Mesenteric fat pad (tissue), 1 donor: ENCODE data around the gene IFT81. TPM values are rescaled to one million over a fixed set of nuclear protein-coding genes. Genes with fewer than 3 reads are reported as not detected.

ENCODE experiments used
- DNase-seq: peaks from one replicate; pipeline ENCODE4 v3.0.0-alpha.2; 2020; ENCODE audit warnings: low spot score
- total RNA-seq: library from RNA; stranded (reverse); fragmentation: NEBNext Ultra II Directional; extraction: Animal tissue kit (Norgen Biotek cat#: 25700); gene quantifications from one replicate; pipeline ENCODE4 v1.2.1, GENCODE V29; 2021
- donor health status: DM: yes; HTN: yes; CAD: no.

IFT81 gene
- total RNA-seq, 1 donor from 2014 or later: 5.4 TPM

DNA sequence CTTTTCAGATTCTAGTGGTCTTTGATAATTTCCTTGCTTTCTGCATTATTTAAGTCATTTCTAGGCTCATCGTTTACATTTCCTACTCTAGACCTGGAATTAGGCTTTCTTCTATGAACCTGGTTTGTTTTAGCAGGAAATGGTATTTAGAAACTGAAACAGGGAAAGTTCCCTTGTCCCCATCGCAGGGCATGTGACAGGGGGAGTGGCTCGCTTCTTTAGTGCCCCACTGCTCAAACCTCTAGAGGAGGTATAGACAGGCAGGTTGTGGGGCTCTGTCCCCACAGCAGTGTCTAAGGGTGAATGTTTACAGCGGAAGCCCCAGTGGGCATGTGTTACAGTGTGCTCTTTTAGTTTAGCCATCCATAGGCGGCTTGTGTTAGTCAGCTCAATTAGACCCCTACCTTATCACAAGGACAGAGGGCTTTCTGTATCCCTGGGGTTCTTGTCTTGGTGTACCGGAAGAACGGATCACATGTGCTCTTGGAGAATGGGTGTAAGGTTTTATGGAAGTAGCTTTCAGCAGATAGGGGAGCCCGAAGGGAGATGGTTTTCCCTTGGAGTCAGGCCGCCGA lies 25.0 kb downstream of the IFT81 start:
- no peak for DNase-seq

DNA sequence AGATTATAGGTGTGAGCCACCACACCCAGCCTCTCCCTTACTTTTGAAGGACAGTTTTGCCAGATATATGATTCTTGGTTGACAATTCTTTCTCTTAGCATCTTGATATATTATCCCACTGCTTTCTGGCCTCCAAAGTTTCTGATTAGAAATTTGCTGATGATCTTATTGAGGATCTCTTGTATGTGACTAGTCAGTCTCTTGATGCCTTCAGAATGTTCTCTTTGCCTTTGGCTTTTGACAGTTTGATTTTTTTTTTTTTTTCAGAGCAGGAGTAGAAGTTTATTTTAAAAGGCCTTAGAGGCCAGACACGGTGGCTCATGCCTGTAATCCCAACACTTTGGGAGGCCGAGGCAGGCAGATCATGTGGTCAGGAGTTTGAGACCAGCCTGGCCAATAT lies 32.6 kb downstream of the IFT81 start:
- DNase-seq: no peak

DNA sequence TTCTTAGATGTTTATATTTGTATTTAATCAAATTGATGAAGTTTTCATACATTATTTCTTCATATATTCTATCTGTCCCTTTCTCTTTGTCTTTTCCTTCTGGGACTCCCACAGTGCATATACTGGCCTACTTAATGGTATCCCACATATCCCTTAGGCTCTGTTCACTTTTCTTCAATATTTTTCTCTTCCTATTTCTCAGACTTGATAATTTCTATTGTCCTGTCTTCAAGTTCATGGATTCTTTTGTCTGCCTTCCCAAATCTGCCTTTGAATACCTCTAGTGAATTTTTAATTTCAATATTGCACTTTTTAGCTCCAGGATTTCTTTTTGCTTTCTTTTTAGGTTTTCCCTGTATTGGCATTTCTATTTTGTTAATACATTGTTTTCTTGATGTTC lies 33.4 kb downstream of the IFT81 start:
- no peak for DNase-seq

DNA sequence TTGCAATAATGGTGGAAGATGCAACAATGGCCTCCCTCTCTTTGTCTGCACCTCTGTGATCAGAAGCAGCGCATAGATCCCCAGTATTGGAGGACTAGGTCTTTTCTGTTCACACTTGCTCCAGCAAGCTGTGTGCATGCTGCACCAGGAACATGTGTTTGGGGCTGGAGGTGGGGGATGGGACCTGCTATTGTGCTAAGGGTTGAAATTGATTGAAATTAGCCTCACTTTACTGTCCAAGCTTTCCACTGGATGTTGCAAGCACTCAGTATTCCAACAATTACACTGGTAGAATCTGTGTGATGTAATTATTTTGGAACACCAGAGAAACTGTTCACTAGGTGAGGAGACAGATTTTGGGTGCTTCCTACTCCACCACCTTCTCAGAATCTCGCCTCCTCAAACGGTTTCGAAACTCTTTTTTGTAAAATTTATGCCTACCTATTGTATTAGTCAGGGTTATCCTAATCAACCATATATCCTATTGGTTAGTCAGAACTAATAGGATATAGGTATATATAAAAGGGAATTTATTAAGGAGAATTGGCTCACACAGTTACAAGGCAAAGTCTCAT lies 35.6 kb downstream of the IFT81 start:
- DNase-seq: no peak

DNA sequence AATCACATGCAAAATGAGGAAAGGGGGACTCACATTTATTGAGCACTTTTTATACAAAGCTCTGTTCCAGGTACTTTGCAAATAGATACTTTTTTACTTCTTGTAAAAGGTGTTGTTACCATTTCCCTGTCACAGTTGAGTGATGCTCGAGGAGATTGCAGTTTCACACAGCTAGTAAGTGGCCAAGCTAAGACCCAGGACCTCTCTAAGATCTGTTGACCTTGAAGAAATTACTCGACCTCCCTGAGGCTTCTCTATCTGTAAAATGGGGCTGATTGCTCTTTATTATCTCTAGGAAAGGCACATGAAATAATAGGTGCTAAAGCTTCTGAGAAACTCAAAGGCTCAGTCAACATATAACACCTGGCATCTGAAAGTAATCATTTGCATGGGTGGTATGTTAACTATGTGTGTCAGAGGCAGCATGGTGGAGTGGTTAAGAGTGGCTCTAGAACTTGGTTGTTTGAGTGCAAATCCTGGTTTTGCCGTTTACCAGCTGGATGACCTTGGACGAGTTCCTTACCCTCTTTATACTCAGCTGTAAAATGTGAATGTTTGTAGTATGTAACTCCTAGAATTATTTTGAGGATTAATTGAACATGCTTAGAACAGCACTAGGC lies 41.5 kb downstream of the IFT81 start:
- no peak for DNase-seq

DNA sequence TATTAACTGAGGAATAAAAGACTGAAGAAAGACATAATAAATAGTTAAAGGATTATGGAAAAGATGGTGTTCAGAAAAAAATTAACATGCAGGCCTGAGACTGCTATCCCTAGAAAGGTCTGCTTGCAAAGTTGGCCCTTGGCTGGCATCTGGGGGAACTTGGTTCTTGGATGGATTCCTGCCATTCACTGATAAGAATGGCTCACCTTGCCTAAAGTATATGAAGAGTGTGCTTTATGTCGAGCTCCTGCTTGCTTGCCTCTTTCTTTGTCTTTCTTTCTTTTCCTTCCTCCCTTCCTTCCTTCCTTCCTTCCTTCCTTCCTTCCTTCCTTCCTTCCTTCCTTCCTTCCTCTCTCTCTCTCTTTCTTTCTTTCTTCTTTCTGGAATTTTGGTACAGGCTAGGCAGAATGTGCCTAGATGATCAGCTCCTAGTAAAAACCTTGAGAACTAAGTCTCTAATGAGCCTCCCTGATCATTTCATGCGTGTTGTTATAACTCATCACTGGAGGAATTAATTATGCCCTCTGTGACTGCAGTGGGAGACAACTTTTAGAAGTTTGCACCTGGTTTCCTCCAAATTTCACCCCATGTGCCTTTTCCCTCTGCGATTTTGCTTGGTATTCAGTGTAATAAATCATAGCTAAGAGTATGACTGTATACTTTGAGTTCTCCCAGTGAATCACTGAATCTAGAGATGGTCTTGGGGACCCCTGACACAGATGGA lies 44.7 kb downstream of the IFT81 start:
- no peak for DNase-seq

DNA sequence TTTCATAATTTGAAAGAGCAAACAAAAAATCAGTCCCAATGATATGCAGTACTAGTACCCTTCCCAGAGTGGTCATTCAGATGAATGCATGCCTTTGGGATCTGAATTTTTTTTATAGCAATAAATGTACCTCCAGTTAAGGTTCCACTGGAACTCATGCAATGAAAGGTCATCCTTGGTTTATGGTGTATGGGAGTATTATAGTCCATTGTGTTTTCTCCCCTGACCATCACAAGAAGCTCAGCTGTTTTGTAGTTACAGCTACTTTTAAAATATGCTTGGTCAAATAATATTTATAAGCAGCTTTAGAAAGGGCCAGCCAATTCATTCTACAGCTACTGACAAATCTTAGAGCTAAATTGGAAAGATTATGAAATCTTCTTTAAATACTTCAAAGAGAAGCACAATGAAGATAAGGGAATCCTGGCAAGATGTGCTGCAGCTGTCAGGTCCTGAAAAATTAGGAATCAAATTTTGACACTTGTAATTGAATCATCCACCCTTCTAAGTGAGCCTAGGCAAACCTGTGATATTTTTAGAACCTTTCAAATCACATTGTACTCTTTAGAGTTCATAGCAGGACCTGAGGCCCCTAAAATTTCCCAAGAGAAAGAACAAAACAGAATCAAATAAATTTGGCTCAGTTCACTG lies 46.5 kb downstream of the IFT81 start:
- DNase-seq: no peak

DNA sequence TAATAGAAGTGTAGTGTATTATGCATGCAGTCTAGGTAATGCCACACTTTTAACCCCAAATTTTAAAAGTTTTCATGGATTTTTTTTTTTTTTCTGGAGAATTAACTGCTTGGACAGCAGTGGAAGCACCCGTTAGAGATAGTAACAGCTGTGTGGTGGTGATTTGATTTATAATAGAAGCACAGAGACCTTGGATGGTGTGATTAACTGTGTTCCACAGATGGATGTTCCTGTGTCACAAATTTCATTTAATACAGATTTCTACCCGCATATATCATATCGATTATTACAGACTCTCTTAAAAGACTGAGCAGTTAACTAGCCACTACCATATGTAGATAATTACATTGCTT lies 47.0 kb downstream of the IFT81 start:
- DNase-seq: no peak

DNA sequence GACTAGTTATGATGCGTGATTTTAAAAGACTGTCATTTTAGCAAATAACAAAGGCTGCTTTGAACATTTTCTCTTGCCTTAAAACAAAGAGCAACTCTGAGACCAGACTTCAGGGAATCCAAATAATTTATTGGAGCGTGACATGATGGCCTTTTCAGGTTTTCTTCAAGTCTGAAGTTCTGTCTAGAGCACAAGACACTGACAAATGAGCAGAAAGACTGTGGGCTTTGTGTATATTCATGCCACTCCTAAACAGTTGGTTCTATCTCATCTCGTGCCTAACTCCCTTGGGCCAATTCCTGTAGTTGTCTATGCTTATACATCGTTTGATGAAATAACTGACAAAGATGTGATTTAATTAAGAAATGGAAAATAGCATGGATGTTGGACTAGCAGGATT lies 47.5 kb downstream of the IFT81 start:
- no peak for DNase-seq

DNA sequence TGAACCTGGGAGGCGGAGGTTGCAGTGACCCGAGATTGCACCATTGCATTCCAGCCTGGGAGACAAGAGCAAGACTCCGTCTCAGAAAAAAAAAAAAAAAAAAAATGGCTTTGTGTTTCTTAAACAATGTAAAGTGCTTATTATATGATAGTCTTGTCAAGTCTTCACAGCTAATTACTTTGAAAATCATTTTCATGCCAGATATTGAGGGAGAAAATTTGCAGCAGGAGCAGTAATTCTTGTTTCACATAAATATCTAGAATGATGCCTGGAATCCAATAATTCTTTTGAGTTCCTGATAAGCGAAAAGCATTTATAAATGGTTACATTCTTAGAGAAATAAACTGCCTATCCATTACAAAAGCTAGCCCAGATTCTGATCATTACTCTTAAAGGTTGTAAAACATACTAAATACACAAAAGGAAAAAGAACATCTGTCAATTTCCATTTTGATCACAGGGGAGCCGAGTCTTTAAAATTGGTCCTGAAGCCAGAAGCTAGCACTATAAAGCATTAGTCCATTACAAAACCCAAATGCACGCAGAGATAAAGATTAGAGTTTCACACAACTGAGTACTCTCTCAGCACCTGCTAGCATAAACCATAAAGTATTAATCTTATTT lies 50.3 kb downstream of the IFT81 start:
- no peak for DNase-seq

DNA sequence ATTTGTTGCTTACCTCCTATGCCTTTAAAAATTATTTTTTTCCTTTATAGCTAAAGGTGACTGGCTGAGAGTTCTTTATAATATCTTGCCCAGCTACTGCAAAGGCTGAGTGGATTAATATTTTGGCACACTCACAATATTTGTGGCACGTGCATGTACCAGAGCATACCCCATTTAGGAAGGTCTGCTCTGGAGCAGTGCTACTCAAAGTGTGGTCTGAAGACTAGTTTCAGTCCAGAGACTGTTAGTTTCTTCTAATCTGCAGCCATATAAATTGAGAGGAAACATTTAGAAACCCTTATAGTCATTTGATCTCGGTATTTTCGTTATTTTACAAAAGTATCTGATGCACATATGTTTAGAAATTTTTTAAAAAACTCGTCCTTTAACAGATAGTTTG lies 51.0 kb downstream of the IFT81 start:
- DNase-seq: no peak

DNA sequence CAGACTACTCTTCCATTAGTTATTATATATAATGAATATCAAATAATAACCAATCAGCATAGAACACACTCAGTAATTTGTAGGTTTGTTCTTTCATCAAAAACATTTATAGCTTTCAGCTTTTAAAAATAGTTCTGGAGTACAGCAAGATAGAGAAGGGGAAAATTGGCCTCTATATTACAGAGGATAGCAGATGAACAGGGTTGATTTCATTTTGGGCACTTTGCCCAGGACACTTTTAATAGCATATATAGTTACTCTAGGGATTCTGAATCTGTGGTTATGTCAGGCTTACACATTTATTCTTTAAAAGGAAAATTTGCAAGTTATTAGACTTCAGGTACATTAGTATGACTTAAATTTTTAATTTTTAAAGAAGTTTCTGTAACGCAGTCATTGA lies 52.6 kb downstream of the IFT81 start:
- no peak for DNase-seq

DNA sequence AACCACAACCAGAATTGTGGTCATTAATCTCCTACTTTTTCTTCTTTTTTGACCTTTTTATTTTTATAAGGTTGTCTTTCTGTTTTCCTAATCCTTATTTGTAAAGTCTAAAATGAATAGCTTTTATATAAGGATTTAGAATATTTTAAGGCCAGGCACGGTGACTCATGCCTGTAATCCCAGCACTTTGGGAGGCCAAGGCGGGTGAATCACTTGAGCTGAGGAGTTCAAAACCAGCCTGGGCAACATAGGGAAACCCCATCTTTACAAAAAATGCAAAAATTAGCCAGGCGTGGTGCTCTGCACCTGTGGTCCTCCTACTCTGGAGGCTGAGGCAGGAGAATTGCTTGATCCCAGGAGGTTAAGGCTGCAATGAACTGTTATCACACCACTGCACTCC lies 55.1 kb downstream of the IFT81 start:
- DNase-seq: no peak

DNA sequence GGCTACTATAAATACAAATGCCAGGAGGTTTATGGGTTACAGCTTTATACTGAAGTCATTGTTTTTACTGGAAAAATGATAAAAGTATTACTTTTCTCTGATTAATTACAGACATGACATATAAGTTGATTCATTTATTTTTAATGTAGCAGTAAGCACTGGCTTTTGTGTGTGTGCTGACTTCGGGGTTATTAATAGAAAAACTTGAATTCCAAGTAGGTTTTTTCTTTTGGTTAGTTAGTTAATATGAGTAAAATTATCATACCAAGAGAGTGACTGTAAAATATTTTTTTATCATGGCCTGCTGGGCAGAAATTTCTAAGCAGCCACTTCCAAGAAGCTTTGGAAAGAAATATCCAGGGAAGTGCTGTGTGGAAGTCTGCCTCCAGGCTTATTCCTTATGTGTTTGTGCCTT lies 56.4 kb downstream of the IFT81 start:
- DNase-seq: no peak

DNA sequence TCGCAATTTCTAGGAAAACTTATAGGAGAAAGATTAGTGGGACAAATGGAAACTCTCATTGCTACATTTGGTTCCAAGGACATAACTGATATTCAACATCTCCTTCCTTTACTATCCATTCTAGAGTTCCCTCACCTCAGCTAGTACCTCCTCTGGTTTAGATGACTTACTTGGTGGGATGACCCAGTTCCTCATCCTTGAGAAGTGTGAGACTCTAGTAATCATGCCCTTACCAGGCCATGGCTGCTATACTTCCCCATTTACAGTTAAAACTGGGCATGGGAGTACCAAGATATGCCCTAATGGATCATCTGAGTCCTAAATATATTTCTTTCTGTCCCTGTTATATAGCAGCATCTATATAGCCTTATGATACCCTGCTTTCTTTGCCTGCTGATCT lies 58.1 kb downstream of the IFT81 start:
- no peak for DNase-seq

DNA sequence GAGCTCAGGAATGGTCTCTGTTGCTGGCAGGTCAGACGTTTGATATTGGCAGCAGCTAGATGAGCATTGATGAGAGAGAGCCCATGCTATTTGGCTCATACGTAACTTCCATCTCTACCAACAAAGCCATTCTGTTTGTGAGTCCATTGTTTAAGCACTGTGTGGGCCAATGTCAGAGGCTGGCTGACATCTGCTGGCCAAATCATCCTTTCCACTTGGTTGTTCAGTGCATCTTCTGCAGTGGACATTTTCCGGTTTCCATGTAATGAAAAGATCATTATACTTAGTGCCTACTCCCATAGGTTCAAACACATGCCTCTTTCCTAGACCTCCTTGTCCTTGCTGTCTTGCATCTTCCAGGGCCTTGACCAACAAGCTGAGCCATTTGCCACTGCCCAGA lies 59.2 kb downstream of the IFT81 start:
- DNase-seq: no peak

DNA sequence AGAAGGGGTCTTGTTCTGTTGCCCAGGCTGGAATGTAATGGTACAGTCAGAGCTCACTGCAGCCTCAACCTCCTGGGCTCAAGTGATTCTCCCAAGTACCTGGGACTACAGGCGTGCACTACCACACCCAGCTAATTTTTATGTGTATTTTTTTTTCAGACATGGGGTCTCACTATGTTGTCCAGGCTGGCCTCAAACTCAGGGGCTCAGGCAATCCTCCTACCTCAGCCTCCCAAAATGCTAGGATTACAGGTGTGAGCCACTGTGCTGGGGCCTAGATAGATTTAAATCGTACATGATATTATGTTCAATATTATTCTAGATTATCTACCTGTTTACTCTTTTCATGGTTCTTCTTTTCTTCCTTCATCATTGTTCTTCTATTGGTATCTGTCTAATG lies 61.5 kb downstream of the IFT81 start:
- DNase-seq: no peak

DNA sequence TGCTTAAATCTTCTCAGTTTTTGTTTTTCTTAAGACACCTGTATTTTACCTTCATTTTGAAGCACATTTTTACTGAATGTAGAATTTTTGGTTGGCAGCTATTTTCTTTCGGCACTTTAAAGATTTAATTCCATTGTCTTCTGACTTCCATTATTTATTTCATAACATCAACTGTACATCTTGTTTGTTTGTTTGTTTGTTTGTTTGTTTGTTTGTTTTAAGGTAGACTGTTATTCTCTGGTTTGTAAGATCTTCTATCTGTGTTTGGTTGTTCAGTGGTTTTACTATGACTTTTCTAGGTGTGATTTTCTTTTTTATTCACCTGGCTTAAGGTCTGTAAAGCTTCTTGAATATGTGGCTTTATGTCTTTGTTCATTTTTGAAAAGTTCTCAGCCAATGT lies 61.9 kb downstream of the IFT81 start:
- no peak for DNase-seq

DNA sequence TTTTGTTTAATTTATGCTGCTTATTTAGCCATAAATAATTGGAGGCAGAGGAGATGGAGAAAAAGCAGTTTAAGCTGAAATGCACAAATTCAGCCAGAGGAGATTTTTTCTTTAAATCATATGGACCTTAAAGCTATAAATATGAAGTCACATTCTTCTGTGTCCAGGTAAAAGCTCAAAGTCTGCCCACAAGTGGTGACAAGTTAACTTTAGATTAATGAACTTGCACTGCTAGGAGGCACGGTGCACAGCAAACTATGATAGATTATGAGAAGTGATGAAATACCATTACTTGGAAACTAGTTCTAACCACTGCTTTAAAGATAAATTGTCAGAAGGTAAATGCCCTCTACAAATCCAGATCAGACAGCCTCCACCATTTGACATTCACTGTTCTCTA lies 69.0 kb downstream of the IFT81 start:
- no peak for DNase-seq

DNA sequence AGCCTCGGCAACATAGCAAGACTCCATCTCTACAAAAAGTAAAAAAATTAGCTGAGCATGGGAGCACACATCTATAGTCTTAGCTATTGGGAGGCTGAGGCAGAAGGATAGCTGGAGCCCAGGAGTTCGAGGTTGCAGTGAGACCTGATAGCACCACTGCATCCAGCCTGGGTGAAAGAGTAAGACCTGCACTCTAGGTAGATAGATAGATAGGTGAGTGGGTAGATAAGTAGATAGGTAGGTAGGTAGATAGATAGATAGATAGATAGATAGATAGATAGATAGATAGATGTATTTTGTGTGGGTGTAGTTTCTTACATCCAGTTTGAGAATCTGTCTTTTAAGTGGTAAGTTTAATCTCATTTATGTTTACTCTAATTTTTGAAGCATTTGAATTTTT lies 72.8 kb downstream of the IFT81 start:
- DNase-seq: no peak

DNA sequence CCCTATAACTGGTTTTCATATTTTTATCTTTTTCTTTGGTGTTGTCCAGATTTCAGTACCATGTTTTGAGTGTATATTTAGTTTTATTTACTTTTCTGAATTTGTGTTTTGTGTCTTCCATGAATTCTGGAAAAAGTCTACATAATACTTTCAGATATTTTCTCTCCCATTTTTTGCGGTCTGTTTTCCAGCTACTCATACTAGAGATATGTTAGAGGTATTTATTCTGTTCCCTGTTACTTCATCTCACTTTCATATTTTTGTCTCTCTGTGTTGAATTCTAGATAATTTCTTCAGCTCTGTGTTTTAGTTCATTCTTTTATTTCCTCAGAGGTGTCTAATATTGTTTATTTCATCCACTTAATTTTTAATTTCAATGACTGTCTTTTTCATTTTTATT lies 74.2 kb downstream of the IFT81 start:
- no peak for DNase-seq
